Hair follicular keratinocyte (primary cell): ENCODE data around the gene CRCP. TPM values are rescaled to one million over a fixed set of nuclear protein-coding genes. Genes with fewer than 3 reads are reported as not detected.

Experiments used
- total RNA-seq: library from RNA; depleted of rRNA; stranded (reverse); fragments of >200 nt; gene quantifications from 2 replicates; pipeline ENCODE4 v1.2.3, GENCODE V29; 2015

The CRCP gene
- 24.1 and 46.4 TPM in 2 replicates for total RNA-seq

GRCh38 chr7:66114743-66115649 lies at the start of gene CRCP:
CRCP (plus strand) TSS chr7:66114847; CDS start chr7:66114963, 116 bp downstream.

DNA sequence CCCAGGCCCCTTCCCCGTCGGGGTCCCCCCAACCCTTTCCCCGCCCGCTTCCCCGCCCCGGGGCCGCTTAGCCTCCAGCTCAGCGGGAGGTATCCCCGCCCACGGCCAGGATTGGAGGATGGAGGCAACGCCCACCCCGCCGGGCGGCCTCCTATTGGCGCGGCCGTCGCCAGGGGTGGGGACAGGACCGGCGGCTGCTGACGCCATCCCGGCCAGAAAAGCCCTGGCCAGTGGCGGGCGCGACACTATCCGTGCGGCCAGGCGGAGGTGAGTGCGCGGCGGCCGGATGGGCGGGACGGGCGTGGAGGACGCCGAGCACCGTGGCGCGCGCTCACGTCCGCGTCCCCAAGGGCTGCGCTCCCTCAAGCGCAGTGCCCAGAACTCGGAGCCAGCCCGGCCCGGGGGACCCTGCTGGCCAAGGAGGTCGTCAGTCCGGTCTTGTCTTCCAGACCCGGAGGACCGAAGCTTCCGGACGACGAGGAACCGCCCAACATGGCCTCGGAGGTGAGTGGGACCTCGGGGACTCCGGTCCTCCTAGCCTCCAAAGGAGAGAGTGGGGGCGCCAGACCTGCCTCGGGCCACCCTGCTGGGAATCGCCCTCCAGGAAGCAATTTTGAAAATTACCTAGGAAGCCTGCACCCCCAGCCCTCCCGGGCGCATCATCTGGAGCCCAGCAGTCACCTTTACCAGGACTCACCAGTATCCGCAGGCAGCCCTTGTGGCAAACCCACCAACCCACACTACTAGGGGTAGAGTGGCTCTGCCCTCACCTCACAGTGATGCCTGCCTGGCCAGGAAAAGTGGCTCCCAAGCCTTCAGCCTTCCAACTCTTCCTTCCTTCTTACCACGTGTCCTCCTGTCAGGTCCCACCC lies 38.8 kb upstream of the CRCP start, which contains the start of gene ASL:
TSS of gene ASL (plus strand) at position 230 of the 872 bp plus-strand sequence. CDS start at position 493, 263 bp downstream.

Other genes with a start within 250 kb of the CRCP start
- gene VKORC1L1, start 241.8 kb upstream of the CRCP start, total RNA-seq, result 9.5 and 11.2 TPM in 2 replicates
- 12.1 TPM in 2 replicates for gene GUSB, start 132.6 kb upstream of the CRCP start, total RNA-seq
- gene ASL, start 39.0 kb upstream of the CRCP start, total RNA-seq, result 75.4 and 82.2 TPM in 2 replicates
- 32.4 and 32.6 TPM in 2 replicates for gene TPST1, start 90.5 kb downstream of the CRCP start, total RNA-seq